HG02759 (cell line): ENCODE measurements around the gene FGF6.
"Not testable (repeated sequence)": the region's sequence is repeated elsewhere in the genome, so short reads cannot be mapped to it uniquely, and the experiment has no call there.

Experiments used
- ATAC-seq: cut with Tn5 transposase; IDR thresholded peaks from one replicate; pipeline ENCODE4 v1.9.1; 2021; ENCODE audit warnings: mild to moderate bottlenecking, moderate library complexity; ENCODE audit not compliant: unreplicated experiment

The FGF6 gene

GRCh38 chr12:4421590-4422031 lies 24.0 kb downstream of the FGF6 start:
- ATAC-seq: no peak

- ATAC-seq: no peak
These were observed 25.4 kb downstream of the FGF6 start for GRCh38 chr12:4420138-4420670.

GRCh38 chr12:4418913-4419312 lies 26.7 kb downstream of the FGF6 start:
- no peak for ATAC-seq

GRCh38 chr12:4417936-4418335 lies 27.7 kb downstream of the FGF6 start:
- ATAC-seq: no peak

GRCh38 chr12:4417455-4417854 lies 28.2 kb downstream of the FGF6 start:
- no peak for ATAC-seq

GRCh38 chr12:4416276-4416675 lies 29.3 kb downstream of the FGF6 start:
- no peak for ATAC-seq

- no peak for ATAC-seq
These were observed 33.1 kb downstream of the FGF6 start for GRCh38 chr12:4412465-4412864.

- ATAC-seq: no peak
These were observed 33.6 kb downstream of the FGF6 start for GRCh38 chr12:4412056-4412455.

GRCh38 chr12:4407136-4407535 lies 38.5 kb downstream of the FGF6 start:
- ATAC-seq: no peak

GRCh38 chr12:4404877-4405637 lies 40.6 kb downstream of the FGF6 start:
- ATAC-seq: not testable (repeated sequence)

- no peak for ATAC-seq
These were observed 42.6 kb downstream of the FGF6 start for GRCh38 chr12:4402996-4403395.

GRCh38 chr12:4401117-4401516 lies 44.5 kb downstream of the FGF6 start:
- no peak for ATAC-seq

GRCh38 chr12:4395818-4396217 lies 49.8 kb downstream of the FGF6 start:
- ATAC-seq: no peak

- ATAC-seq: no peak
These were observed 52.4 kb downstream of the FGF6 start for GRCh38 chr12:4393211-4393610.

- ATAC-seq: no peak
These were observed 53.3 kb downstream of the FGF6 start for GRCh38 chr12:4392223-4392742.

GRCh38 chr12:4388662-4389061 lies 57.0 kb downstream of the FGF6 start:
- no peak for ATAC-seq

- ATAC-seq: no peak
These were observed 57.6 kb downstream of the FGF6 start for GRCh38 chr12:4388032-4388431.

GRCh38 chr12:4387607-4388006 lies 58.0 kb downstream of the FGF6 start:
- ATAC-seq: no peak

- no peak for ATAC-seq
These were observed 58.8 kb downstream of the FGF6 start for GRCh38 chr12:4386801-4387200.
